HG03045 (cell line): Measurements from ENCODE around the gene DHX8.

ENCODE experiments used
- ATAC-seq: cut with Tn5 transposase; IDR thresholded peaks from one replicate; pipeline ENCODE4 v1.9.1; 2021; ENCODE audit warnings: mild to moderate bottlenecking, moderate library complexity; ENCODE audit not compliant: unreplicated experiment

Gene DHX8

DNA sequence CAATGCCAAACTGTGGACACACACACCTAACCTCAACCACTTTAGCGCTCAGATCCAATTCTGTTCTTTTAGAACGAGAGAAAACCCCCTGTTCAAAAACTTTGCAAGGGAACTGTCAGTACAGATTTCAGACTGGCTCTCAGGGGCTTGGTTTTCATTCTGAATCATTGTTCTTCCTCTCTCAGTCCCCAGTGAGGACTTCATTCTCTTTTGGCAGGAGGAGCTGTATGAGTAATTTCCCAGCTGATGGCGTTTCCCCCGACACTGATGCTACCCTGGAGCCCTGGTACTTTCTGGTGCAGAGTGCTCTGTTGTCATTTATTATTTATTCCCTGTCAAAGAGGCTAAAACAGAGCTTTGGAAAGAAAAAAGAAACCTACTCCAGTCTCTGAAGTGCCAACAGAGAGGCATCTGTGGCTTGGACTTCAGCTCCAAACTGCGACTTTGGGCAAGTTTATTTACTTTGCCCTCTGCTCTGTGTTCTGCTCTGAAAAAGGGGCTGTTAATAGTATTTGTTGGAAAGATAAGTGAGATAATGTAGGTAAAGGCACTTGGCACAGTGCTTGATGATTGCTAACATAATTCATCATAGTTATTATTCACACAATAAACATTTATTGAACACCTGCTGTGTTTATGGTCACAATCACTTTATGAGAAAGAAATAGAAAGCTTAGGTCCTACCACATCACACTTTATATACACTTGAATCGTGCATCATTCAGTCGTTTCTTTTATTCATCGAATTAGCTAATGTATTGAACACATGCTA lies 34.0 kb downstream of the DHX8 start:
- no peak for ATAC-seq

DNA sequence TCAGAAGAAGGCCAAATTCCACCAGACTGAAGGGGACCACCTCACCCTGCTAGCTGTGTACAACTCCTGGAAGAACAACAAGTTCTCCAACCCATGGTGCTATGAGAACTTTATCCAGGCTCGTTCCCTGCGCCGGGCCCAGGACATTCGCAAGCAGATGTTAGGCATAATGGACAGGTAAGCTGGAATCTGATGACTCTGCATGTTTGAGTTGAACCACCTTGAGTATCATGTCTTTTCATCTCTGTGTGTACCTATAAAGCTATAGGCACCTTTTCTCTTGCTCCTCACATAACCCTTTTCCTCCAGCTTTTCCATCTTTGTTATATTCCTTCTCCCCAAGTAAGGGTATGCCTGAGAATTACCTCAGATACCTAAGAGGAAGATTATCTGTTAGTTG lies 37.6 kb downstream of the DHX8 start:
- no peak for ATAC-seq

DNA sequence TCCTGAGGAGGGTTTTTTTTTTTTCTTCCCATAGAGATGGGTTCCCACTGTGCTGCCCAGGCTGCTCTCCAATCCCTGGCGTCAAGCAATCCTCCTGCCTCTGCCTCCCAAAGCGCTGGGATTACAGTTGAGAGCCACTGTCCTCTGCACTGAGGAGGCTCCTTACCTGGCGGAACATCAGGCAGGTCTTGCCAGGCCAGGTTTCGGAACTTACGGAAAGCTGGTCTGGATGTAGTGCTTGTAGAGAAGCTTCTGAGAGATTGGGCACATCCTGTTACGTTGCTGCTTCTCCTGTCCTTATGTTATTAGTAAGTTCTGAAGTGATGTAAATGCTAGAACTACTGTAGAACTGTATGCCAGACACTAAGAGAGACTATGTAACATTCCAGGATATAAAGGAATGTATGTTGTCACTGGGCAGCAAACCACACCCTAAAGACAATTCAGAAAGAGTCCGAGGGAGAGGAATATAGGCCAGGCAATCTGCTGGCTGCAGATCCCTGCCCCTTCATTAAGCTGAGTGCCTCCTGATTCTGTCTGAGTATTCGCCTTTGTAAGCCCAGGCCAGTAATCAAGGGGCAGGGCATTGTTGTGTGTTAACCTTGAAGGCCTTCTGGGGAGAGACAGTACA lies 41.3 kb downstream of the DHX8 start:
- ATAC-seq = no peak

DNA sequence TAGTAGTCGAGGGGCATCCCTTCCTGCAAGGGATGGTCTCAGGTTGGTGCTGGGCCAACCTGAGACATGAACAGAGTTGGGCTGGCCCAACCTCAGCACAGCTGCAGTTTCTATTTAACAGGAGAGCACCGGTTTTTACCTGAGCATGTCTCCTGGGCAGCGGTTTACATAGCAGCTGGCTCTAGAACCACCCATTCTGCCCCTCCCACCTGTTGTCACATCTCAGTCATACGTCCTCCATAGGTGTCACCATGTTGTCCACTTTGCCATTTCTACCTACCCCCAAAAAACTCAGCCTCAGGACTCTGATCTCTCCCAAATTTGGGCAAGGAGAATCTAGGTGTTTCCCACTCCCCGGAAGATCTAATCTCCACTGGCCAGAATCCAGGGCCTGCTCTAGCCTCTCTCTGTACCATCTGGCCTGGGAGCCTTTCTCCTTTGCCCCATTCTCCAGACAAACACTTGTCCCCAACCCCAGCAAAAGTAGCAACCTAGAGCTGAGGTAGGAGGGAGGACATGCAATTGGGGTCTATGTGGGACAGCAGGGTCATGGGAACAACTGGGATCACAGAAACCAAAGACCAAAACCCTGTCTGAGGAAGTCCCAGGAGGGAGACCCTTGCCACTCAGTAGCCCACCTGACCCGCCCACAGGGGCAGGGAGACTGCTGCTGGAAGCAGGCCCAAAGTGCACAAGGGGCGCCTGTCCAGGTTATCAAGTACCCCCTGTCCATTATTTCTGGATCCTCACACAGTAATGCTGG lies 43.3 kb downstream of the DHX8 start:
- no peak for ATAC-seq

DNA sequence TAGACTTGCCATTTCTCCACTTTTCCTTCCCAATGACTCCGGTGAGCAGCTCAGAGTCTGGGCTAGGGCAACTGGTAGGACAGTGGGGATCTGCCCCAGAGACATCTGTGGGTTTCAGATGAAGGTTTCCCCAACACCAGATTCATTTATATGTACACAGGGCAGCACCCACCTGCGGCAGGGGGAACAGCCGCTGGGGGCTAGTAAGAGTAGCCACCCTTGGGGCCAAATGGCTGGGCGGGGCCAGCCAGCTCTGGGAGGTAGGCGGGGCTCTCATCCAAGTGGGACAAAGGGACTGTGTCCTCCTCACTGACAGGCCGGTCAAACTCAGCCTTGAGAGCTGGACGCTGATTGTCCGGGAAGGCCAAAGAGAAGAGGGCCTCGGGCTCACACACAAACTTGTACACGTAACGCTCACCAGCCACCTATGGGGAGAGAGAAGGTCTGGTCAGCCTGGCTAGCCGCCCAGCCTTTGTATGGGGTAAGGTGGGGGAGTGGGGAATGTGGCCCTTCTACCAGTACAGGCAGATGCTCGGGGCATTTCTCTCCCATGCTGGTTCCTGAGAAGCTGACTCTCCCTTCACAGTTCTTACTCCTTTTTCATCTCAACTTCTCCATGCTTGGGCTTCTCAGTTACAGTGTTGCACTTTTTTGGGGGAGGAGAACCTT lies 44.7 kb downstream of the DHX8 start:
- no peak for ATAC-seq

DNA sequence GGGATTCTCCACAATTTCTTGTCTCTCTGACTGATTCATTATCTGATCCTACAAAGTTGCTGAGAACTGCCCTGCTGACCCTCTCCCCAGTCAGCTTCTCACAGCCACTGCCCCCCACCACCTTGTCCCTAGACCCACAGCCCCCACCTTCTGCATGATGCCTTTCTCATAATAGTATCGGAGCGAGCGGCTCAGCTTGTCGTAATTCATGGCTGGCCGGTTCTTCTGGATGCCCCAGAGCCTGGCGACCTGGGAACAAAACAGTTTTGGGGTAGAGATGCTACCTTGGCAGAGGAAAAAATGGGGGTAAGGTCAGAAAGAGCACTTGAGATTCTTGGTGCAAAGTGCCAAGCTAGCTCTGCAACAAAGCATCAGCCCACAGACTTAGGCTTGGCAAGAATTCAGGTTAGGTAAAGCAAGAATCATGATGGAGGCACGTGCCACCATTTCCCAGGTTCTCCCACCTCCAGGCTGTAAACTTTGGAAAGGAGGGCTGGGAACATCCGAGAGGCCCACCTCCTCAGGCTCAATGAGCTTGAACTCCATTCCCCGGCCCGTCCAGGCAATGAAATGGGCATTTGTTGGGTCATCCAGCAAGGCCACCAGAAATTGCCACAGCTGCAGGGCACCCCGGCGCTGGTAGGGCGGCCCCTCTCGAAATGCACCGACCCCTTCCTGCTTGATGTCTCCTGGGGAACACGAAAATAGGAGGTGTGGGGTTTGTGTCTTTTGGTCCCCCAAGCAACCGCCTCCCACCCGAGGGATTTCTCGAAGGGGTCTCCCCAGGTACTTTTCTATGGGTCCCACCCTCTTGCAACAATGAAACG lies 45.4 kb downstream of the DHX8 start:
- ATAC-seq = no peak

DNA sequence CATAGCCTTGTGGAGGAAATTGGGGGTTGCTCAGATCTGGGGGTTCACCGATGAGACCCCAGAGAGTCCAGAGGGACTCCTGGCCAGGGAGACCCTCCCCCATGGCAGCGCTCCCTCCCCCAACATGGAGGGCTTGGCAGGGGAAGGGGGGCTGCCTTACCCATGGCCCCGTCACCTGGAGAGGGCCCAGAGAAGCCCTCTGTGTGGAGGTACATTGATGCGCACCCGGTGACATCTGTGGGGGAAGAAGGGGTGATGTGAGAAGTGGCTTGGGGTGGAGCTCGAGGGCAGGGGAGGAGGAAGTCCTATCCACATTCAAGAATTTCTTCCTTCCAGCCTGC lies 46.1 kb downstream of the DHX8 start:
- ATAC-seq = no peak

DNA sequence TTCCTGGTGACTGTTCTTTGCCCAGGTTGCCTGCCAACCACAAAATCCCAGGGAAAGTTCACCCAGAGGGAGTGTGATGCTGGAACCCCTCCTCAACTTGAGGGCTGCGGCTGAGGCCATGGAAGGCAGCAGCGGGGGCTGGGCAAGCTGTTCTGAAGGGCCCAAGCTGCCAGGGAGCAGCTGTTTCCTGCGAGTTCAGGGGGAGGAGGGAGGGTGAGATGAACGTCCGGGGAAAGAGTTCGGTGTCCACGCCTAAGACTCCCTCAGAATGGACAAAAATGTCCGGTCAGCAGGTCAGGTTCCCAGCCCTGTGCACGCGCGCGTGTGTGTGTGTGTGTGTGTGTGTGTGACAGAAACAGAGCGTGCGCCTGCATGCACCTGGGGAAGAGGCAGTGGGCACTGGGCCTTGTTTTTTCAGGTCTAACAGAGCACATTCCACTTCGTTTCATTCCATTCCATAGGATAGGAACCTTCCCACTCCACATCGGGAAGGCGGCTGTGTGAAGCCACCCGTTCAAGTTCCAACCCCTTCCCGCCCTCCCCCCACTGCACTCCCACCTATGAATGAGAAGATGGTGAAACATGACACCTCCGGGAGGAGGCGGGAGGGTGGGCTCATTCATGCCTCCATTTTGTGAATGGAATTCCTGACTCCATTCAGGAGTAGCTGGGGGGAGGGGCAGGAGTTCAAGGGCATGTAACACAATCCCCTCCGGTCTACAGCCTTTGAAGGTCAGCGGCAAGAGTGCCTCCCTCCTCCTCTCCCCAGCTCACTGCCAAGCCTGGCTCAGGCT lies 46.7 kb downstream of the DHX8 start:
- no peak for ATAC-seq

DNA sequence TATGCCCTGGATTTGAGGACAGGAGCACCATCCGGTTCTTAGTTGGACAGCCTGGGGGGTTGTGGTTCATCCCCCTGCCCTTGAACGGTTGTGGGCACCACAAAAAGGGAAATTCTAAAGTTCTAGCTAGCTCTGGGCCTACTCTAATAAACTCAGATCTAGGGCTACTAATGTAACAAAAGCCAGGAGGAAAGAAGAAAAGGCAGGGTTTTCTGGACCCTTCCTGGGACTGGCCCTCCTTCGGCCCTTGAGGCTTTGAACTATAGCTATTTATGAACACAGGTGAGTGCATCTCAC lies 47.3 kb downstream of the DHX8 start:
- ATAC-seq = no peak

DNA sequence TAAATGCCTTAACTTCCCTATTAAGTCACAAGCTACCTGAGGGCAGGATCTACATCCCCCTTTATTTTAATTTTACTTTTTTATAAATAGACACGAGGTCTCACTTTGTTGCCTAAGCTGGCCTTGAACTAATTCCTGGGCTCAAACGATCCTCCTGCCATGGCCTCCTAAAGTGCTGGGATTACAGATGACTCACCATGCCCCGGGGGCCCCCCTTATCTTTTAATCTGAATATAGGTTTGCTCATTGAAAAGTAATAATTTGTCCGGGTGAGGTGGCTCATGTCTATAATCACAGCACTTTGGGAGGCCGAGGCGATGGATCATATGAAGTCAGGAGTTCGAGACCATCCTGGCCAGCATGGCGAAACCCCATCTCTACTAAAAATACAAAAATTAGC lies 48.2 kb downstream of the DHX8 start:
- no peak for ATAC-seq

DNA sequence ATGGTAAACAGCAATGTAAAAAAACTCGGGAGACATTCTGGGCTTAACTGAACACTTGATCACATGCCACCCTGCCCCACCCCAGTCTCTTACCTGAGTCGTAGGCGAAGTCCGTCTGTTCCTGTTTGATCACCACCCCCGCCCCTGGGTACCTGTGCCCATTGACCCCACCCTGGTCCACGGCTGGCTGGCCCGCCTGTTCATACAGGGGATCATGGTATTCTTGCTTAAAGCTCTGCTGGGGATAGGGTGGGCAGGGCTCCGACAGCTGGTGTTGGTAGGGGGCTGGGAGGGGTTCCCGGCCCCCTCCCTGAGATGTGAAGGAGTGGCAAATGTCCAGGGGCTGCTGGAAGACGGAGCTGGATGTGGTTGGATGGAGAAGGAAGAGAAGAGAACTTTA lies 48.8 kb downstream of the DHX8 start:
- ATAC-seq = no peak

DNA sequence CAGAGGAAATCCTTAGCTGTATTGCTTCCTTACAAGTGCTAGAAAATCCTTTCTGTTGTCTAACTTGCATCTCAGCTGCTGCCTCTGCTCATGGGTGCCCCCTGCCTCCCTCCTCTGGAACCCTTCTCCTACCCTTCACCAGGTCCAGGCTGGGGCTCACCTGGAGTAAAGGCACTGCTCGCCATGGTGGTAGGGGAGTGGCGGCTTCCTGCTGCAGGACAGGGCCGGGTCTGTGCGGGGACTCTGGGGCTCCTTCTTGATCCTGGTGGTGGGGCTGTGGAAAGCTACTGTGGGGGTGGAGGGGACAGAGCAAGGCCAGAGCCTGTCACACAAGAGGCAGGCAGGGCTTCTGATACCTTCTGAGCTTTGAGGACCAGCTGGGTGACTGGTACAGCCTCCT lies 49.9 kb downstream of the DHX8 start:
- no peak for ATAC-seq

DNA sequence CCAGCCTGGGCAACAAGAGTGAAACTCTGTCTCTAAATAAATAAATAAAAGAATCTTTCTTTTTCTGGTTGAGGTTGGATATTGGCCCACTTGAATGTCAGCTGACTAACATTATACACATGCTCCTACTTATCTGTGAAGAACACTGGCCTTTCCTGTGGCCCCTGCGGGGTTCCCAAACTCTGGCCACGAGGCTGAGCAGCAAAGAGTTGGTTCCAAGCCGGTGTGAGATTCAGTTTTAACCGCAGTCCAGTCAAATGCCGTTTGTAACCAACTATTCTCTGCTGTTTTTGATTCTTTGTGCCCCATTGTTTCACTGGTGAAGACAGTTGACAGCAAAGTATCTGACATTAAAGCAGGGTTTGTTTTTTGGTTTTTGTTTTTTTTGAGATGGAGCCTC lies 51.1 kb downstream of the DHX8 start:
- ATAC-seq = no peak

DNA sequence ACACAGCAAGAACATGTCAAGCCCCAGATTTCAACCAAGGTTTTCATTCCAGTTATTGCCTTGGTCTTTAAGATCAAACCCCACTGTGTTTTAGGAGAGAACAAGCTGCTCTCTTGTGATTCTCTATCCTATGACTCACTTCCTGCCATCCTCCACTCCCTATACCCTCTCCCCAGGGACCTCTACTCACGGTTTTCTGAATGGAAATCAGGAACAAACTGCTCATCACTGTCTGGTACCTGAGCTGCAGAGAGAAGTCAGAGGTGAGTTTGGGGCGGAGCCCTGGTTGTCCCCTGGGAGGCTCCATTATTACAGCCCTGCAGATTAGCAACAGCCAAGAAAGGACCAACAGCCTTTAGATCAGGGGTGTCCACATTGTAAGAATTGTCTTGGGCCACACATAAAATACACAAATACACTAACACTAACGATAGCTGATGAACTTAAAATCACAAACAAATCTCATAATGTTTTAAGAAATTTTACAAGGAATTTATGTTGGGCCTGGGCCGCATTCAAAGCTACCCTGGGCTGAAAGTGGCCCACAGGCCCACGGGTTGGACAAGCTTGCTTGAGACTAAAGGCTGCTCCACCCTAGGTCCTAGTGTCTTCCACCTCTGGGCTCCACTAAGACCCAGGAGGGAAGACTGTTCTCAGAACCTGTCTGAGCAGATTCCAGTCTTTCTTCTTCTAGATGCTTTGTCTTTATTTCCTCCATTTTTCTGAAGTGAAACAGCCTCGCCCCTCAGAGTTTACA lies 52.6 kb downstream of the DHX8 start:
- no peak for ATAC-seq

DNA sequence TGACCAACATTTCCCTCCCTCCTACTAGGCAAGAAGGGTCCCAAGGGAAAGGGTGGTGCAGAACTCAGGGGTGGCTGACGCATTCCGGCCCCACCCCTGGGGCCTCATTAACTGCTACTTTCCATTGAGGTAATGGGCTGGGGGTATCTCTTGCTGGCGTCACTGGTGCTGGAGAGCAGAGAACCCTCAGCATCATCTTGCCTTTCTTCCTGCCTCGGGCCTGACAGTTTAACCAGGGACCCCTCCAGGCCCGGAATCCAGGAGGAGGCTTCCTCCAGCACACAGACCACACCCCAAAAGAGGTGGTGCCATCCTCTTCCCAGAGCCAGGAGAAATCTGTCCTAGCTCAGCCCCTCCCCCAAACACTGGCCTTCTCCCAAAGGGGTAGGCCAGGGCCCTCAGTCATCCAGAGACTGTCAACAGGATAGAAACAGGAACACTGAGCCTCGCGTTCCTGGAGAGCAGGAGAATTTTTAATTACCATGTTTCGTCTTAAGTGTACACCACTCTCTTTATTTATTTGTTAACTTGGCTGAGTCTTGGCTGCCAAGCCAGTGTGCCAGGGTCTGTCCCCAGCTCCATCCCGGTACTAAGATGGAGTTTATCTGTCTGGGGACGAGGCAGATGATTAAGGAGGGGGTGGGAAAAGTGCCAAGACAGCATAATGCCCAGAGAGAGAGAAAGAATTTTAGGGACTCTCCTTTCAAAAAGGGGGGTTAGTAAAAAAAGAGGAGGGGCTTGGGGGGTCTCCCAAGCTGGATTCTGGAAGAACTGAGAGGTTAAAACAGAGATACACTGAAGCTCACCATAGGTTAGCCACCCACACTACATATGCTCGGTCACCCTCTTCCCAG lies 57.3 kb downstream of the DHX8 start:
- no peak for ATAC-seq

DNA sequence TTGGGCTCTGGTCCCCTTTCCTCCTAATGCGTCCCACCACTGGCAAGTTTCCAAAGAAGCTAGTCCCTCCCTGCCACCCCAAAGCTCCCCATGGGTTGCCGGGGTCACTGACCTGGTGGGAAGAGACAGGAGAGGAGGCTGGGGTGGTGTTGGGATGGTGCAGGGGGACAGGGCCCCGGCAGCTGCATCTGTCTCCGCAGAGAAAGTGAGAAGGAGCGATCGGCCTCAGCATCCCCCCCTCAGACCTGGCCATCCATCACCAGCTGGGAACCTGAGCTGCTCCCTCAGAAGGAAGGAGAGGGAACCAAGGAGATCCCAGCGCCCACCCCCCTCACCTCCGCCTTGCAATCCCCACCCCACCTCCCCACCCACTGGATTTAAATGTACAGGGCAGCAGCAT lies 59.1 kb downstream of the DHX8 start:
- ATAC-seq = no peak

DNA sequence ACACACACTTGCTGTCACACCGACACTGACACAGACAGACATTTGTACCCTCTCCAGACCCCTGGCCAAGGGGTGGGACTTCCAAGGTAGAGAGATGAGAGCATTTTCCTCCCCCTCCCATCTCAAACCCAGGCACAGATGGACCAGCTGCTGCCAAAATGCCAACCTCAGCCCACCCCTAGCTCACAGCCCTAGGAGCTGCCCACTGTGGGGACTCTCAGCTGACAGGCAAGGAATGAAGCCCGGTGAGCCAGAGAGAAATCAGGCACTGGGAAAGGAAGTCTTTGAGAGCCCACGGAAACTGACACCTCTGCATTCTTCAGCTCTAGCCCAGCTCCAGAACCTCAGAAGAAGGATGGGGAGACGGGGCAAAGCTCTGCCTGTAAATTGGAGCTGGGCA lies 59.5 kb downstream of the DHX8 start:
- ATAC-seq = no peak

DNA sequence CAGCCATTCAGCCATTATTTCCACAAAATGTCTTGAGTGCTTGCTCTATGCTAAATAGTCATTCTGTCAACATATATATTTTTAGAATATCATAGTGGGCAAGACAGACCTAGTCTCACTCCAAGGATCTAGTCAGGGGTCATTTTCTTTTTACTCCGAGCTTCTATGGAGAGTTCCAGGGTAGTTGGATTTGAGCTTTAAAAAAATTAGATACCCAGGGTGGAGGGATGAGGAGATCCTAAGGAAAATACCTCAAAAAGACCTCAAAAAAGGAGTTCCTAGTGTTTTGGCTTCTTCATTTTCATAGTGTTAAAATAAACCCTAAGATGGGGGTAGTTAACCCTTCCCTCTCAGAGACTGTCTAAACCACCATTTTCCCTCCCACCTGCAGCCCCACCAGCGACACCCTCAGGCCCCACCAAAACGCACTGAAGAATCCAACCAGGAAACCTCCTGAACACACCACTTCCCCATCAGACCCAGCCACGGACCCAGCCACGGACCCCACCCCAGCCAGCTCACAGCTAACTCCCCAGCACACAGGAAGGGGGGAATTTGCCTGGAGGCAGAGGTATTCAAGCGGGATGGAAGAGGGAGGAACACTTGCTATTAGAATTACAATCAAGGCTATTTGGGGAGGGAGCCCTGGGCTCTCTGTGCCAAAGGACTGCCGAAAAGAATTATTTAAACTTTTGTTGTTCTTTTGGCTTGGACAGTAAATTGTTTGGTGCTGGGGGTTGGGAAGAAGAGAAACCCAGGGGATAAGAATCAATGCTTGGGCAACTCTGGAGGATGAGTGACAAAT lies 60.2 kb downstream of the DHX8 start:
- no peak for ATAC-seq
